GM19467 (cell line): Measurements from ENCODE around the gene TTN.
A peak's percentile ranks its signal among the peaks of the same experiment; 100 is the strongest.
"Not testable (repeated sequence)": the region's sequence is repeated elsewhere in the genome, so short reads cannot be mapped to it uniquely, and the experiment has no call there.

Experiments used
- ATAC-seq: cut with Tn5 transposase; IDR thresholded peaks from one replicate; pipeline ENCODE4 v1.9.1; 2021; ENCODE audit warnings: mild to moderate bottlenecking, moderate library complexity; ENCODE audit not compliant: unreplicated experiment

The TTN gene

GRCh38 chr2:178677599-178677998, 129.6 kb downstream of the TTN start:
- no peak for ATAC-seq

GRCh38 chr2:178676046-178676445, 131.2 kb downstream of the TTN start:
- ATAC-seq, result no peak

DNA sequence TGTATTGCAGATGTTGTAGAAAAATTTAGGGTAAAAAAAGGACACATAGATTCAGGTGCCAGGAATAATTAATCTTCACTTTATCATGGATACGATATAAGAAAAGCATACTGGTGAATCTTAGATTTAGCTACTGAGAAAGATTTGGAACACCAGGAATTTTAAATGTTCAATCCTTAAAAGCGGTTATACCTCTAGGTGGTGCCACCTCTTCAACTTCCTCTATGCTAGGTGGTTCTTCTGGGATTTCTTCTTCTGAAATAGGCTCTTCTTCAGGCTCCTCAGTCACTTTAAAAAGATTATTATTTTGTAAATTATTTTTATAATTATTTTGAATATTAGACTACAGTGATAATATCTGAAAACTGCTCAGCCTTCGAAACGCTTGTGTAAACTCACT, 133.1 kb downstream of the TTN start:
- no peak for ATAC-seq

DNA sequence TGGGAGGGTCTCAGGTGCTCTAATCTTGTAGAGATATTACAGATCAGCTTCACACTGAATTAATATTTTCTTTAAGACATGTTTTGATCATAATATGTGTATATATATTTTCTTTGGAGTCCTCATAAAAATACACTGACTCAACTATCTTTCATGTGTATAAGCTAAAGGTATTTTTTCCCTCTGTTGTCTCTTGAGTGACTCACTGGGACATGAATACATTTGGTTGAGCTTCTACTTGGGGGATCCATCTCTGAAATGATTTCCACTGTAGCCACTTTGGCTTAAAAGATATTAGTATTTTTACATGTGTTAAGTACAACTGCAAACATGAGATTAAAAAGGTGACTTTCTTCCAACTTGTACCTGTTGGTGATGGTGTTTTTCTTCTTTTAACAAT, 140.8 kb downstream of the TTN start:
- ATAC-seq, result no peak

DNA sequence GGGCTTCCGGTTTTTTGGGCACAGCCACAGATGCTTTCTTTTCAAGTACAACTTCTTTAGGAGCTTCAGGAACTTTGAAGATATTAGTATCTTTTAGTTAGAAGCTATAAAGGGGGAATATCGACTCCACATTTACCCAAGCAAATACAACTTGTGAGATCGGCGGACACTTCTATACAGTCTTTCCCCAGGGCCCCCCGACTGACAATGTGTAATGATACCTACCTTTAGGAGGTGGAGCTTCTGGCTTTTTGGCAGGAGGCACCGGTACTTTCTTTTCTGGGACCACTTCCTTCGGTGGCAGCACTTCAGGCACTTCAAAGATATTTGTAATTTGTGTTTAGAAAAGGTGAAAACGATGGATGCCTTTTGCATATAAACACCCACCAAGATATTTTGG, 148.7 kb downstream of the TTN start:
- ATAC-seq, result not testable (repeated sequence)

- no peak for ATAC-seq
Measured at GRCh38 chr2:178650554-178650953, 156.7 kb downstream of the TTN start.

- no peak for ATAC-seq
Measured at GRCh38 chr2:178644919-178645318, 162.3 kb downstream of the TTN start.

GRCh38 chr2:178641498-178641897, 165.7 kb downstream of the TTN start:
- ATAC-seq, result no peak

- ATAC-seq, result no peak
Measured at GRCh38 chr2:178635897-178636296, 171.3 kb downstream of the TTN start.

- ATAC-seq, result peak; percentile 65
Measured at GRCh38 chr2:178632729-178633128, 174.5 kb downstream of the TTN start.

DNA sequence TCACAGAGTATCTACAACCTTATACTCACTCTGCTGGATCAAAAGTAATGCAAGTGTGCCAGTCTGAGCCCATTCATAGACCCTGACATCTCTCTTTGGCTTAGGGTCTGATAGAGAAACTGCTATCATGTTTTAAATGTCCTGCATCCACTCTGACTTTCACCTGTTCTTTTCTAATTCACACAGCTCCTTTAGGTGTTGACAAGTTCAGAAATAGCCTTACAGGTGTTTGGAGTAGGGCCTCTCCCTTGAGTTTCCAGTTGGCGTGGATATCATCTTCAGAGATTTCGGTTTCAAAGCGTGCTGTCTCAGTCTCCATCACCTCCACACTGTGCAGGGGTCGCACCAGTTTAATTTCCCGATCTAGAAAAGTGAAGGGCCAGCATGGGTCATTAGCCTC, 176.6 kb downstream of the TTN start:
- ATAC-seq, result no peak

DNA sequence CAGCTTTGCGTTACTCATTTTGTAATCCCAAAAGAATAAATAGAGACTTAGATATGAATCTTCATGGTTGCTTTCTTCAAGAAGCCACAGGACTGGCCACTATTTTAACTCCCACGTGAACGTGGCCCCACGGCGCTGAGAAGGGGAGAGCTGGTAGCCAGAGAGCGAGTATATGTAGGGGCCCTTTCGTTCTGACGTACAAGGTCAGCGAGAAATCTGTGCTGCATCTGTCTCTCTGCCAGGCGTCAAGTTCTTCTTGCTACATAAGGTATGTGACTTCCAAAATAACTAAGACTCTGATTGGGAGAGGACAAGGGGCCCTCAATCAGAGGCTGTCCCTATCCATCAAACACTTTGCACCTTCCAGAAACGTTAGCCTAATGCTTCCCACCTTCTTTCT, 177.8 kb downstream of the TTN start:
- ATAC-seq, result no peak

DNA sequence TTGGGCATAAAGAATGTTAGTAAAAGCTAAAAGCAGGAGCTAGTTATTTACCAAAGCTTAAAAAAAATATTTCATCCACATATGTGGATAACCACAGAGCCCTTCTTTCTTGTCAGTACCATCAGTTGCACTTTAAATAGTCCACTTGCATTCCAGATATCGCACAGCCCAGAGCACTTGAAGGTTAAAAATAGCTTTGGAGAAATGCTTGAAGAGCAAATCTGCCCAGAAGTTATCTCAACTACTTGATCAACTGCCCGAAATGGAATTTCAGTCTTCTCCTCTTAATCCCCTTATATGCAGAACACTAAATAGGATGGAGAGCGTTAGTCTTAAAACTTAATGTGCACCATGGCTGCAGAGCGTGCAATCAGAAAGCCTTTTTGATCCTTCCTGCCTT, 178.6 kb downstream of the TTN start:
- ATAC-seq, result no peak

- ATAC-seq, result no peak
Measured at GRCh38 chr2:178627401-178627800, 179.8 kb downstream of the TTN start.

- no peak for ATAC-seq
Measured at GRCh38 chr2:178615969-178616368, 191.3 kb downstream of the TTN start.

DNA sequence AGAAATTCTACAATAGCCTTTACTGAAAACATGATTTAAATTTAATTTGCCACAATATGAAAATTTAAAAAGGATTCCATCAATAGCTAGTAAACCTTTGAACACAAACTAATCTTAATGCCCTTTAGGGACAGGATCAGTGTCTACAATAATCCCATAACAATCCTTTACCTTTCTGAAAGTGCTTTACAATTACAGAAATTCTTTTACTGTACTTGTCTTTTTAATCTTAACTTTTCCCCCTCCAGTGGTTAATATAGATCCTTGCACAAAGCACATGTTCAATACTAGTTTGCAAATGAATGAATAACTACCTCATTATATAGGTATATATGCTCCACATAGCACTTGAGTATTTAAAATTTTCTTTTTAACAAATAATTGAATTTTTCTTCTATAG, 204.3 kb downstream of the TTN start:
- no peak for ATAC-seq

DNA sequence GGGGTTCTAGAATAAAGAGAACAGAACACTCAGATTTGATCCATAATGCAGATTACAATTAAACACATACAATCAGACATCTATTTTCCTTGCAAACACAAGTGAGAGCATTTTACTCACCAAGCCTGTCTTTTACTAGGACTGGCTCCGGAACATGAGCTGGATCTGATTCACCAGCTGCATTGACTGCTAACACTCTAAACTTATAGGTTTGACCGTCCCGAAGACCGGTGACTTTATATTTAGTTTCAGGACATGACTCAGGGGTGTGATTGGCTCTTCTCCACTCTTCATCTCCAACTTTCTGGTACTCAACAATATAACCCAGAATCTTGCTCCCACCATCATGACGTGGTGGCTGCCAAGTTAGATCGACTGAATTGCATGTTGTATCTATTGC, 214.6 kb downstream of the TTN start:
- no peak for ATAC-seq

GRCh38 chr2:178589335-178589734, 217.9 kb downstream of the TTN start:
- no peak for ATAC-seq

DNA sequence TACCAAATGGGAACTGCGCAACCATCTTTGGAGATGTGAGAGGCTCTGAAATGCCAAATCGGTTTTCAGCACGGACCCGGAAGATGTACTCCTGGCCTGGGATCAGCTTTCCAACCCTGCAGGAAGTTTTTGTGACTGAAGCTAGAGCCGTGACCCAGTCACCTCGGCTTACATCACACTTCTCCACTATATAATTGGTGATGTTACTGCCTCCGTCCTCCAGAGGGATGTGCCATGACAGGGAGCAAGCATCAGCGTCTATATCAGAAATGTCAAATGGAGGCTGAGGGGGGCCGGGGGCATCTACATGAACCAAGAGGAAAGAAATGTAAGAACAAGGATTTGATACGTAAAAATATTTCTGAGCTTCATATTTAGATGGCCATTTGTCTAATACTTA, 222.6 kb downstream of the TTN start:
- ATAC-seq, result no peak

- ATAC-seq, result no peak
Measured at GRCh38 chr2:178579006-178579405, 228.2 kb downstream of the TTN start.

DNA sequence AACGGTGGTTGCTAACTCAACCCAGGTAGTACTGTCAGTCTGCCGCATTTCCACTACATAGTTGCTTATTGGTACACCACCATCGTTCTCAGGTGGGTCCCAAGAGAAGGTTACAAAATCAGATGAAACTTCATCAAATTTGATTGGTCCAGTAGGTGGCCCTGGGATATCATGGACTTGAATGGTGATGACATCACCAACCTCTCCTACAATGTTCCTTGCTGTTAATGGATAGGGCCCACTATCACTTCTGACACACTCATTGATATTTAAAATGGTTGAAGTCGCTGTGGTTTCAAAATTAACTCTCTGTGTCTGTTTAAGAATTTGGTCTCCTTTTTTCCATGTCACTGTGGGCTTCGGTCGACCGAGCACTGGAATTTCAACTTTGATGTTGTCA, 232.4 kb downstream of the TTN start:
- ATAC-seq, result no peak

DNA sequence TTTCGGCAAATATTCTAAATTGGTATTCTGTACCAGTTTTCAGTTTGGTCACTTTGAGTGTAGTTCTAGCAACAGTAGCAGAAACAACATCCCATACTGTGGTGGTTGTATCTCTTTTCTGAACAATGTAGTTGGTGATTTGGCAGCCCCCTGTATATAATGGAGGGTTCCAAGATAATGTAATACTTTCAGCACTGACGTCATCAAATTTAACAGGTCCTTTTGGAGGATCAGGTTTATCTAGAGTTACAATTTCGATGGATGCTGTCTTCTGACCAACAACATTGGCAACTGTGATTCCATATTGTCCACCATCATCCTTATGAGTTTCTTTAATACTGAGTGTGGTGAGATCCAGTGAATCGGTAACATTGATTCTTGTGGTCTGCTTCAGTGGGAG, 239.0 kb downstream of the TTN start:
- no peak for ATAC-seq

GRCh38 chr2:178553047-178553446, 254.2 kb downstream of the TTN start:
- no peak for ATAC-seq

DNA sequence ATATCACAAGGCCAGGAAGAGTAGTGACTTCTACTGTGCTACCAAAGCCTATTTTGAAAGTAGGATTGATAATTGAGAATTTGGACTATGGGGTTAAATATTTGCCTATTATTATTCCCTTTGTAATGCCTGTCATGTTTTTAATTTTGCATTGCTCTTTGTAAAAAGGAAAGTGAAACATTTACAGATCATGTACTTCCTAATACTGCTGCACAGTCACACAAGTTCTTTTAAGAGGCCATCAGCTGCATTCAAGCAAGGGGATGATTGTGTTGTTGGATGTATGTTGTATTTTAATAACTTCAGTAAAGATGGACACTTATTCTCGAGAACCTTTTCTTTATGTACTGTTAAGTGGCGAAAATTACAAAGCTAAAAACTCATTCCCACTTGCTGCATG, 256.9 kb downstream of the TTN start:
- no peak for ATAC-seq
